NCI-H2107 (cell line): ENCODE results near the gene NGB.

Experiments
- DNase-seq: peaks from one replicate; lab custom pipeline; 2025; lab: John Stamatoyannopoulos, UW

The NGB gene

GRCh38 chr14:77264466-77265186, 6.4 kb downstream of the NGB start:
- DNase-seq: no peak

GRCh38 chr14:77260631-77261030, 10.4 kb downstream of the NGB start:
- DNase-seq: no peak

DNA sequence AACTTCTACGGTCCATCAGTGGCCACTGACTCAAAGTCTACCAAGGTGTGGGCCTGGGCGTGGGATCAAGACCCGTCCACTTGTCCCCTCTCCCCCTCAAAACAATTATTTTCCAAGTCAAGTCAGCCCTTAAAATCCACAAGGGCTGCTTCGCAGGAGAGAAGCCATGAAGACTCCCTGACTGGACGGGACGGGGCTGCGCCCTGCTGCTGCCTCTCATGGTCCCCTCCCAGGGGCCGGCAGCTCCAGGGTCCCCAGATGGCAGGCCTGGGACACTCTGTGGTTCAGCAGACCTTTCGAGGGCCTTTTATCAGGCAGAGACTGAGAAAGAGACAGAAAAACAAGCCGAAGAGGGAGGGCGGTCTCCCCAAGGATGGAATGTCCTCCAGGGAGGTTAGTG, 10.8 kb downstream of the NGB start:
- no peak for DNase-seq

DNA sequence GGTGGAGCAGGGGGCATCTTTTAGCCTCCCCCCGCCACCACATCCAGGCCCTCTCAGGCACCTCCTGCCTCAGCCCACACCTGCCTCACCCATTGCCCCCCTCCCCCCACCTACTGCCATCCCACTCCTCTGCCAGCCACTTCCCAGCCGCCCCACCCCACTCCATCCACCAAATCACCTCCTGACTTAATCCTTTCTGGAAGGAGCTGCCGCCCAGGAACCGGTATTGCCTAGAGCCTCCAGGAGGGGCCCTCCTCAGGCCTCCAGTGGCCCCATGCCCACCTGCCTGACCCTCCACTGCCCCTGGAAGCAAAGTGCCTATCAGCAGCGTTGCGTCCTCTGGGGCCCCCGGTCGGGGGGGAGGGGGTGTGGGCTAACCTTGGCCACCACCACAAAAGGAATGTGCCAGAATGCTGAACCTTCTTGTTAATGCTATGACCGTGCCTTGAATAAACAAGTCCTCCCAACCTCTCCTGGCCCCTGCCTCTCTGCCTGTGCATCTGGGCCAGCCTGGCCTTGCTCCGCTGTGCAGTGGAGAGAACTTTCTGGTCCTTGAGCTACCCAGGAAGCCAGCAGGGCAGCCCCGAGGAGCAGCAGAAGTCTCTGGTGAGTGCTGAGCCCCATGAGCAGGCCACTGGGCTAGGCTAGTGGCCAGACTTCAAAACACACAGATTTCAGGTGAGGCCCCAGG, 11.8 kb downstream of the NGB start:
- no peak for DNase-seq

GRCh38 chr14:77258566-77258965, 12.4 kb downstream of the NGB start:
- DNase-seq: no peak

- no peak for DNase-seq
Observed at GRCh38 chr14:77257700-77258099, 13.3 kb downstream of the NGB start.

- no peak for DNase-seq
Observed at GRCh38 chr14:77256694-77257093, 14.3 kb downstream of the NGB start.

GRCh38 chr14:77253333-77254190, 17.4 kb downstream of the NGB start:
- DNase-seq: no peak

DNA sequence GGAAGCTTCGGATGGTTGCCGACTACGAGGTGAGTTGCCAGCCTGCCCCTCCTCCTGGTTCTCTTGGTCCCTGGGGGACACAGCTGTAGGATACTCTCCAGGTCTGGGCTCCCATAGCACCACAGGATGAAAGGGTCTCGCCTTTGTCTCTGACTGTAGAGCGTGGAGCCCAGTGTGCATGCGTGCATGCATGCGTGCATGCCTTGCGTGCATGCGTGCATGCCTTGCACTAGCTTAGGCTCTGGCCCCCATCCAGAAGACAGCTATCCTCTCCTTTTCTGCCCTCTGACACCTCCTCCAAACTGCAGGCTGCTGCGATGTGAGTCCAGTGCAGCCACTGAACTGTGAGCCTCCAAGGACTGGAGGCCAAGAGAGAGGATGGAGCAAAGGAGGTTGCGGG, 19.1 kb downstream of the NGB start:
- no peak for DNase-seq

DNA sequence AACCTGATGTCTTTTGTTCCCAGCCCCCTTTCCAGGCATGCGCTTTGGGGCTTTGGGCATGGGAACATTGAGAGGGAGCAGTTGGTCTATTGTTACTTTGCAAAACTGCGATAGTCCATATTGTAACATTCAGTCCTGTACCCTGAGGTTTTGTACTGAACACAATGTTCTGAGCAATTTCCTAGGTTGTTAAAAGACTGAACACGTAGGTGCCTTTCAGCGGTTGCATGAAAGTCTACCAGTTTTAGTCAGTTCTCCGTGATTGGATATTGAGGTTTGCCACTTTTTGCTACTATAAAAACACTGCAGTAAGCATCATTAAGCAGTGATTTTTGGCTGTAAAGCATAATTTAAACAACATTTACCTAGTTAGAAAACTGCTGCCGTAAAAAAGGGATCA, 20.1 kb downstream of the NGB start:
- no peak for DNase-seq

DNA sequence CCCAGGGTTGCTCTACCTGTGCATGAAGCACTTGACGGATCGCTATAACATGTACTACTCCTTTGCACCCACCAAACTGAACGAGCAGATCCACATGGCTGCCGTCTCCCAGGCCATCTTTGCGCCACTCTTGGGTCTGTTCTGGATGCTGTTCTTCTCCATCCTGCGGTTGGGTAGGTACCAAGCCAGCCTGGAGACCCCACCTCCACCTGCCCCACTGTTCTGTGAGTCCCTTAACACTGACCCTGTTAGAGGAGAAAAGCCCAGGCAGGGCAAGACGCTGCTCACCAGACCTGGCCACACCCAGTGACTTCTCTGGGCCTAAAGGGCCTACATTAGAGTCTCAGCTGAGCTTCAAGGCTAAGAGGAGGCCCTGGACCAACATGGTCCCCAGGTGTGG, 21.7 kb downstream of the NGB start:
- DNase-seq: no peak

DNA sequence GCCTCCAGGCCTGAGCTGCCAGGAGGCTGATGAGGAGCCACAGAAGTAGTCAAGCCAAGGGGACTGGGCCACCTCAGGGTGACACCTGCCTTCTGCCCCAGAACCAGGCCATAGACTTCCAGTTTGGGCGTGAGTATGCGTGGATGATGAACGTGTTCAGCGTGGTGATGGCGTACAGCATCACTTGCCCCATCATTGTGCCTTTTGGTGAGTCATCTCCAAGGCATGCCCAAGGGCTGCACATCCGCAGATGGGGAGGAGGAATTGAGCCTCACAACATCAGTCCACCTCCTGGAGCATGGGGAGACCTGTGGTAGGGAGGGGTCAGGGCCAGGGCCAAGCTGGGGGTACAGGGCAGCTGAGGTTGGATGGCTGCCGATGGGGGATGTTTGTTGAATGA, 22.3 kb downstream of the NGB start:
- DNase-seq: no peak

GRCh38 chr14:77246784-77247183, 24.2 kb downstream of the NGB start:
- no peak for DNase-seq

- DNase-seq: no peak
Observed at GRCh38 chr14:77245820-77246219, 25.2 kb downstream of the NGB start.

DNA sequence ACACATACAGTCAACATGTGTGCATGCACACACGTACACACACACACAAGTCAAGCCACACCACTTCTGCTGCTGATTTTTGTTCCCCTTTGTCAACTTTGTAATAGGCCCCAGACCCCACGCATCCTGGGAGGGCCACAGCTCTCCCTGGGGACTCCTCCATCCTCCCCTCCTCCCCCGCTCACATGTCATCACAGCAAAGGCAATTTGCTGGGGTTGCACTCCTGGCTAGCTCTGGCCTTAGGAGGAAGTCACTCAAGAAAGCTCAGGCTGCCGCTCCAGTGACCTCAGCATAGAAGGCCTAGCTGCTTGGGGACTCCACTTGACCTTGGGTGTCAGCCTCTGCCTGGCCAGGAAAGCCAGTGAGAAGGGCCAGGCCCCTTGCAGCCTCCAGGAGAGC, 27.2 kb downstream of the NGB start:
- DNase-seq: no peak

GRCh38 chr14:77242752-77243151, 28.3 kb downstream of the NGB start:
- DNase-seq: no peak

DNA sequence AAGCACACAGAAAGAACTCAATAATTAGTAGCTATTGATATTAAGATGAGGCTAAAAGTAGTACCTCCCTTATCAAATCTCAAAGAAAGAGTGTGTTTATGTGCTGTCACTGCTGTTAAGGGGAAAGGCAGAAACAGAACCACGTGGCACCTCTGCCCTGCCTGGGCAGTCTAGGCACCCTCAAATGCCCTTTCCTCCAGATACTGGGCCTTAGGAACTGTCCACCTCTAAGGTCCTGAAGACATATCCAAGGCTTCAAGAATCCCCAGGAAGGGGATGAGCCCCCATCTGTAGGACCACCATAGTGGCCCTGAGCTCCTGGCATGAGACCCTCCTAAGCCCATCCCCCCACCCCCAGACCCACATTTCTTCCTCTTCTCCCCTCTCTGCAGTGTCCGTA, 29.1 kb downstream of the NGB start:
- no peak for DNase-seq

GRCh38 chr14:77240336-77240915, 30.6 kb downstream of the NGB start:
- DNase-seq: no peak

DNA sequence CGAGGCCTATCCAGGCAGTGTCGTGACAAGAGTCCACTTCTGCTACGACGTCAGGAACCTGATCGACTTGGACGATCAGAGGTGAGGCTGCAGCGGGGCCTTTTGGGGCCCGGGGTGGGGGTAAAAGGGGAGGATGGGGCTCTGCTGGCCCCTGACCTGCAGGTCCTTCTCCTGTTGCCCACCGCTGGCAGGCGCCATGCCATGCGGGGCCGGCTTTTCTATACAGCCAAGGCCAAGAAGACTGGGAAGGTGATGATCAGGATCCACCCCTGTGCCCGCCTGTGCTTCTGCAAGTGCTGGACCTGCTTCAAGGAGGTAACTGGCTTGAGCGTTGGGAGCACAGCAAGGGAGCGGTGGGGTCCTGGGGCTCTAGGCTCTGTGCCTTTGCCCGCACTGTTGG, 31.6 kb downstream of the NGB start:
- no peak for DNase-seq

DNA sequence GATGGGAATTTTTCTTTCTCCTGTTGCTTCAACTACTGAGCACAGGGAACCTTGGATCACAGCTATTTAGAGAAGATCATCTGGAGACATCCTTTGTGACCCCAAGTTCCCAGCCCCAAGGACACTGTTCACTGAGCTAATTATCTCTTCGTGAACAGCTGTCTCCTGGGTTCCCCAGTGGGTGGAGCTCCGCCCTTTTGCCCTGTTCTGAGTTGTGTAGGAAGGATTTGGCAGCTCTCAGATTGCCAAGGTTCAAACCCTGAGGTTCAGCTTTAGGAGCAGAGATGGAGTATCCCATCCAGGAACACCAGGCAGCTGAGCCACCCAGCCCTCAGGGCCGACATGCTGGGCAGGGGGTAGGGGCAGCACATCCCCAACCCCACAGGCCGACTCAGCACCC, 32.0 kb downstream of the NGB start:
- no peak for DNase-seq

GRCh38 chr14:77238356-77238755, 32.6 kb downstream of the NGB start:
- DNase-seq: no peak

DNA sequence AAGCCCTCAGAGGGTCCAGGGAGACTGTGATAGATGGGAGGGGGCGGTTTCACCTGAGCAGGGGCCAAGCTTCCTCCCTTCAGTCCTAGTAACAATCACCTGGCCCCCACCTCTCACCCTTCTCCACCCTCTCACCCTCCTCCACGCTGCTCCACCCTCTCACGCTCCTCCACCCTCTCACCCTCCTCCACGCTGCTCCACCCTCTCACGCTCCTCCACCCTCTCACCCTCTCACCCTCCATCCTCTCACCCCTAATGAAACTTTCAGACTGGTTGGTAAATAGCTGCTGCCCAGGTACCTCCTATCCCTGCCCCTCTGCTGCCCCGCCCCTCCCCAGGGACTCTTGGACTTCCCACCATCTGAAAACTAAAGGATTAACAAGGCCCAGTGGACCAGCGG, 34.2 kb downstream of the NGB start:
- DNase-seq: no peak

DNA sequence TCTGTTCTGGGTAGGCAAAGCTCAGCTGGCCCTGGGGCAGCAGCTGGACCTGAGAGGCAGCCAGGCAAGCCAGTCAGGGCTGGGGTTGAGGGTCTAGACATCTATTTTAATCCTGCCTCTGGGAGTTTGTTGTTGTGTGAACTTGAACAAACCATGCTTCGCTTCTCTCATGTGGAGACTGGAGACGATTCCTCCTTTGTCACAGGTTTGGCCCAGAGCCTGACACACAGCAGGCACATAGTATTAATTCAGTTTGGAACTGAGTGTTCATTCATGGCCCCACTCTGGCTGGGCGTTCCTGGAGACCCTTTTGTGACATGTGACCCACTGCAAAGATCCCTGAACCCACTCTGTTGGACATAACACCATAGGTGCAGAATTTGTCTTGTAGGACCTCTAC, 39.3 kb downstream of the NGB start:
- no peak for DNase-seq
